Astrocyte of the spinal cord (primary cell): ENCODE results near the gene ZNRF1.

Experiments
- DNase-seq: peaks from one replicate; pipeline ENCODE4 v3.0.0; 2011; ENCODE audit warnings: low read depth, low spot score
- H3K4me3 ChIP-seq: 2 replicates; pipeline ENCODE4 v1.5.1; 2011; ENCODE audit warnings: low read depth, mild to moderate bottlenecking, low read length, moderate library complexity
- CTCF ChIP-seq: IDR thresholded peaks from 2 replicates; pipeline ENCODE4 v1.5.1; 2012; ENCODE audit warnings: low read depth, mild to moderate bottlenecking, low read length, inconsistent platforms
- in situ Hi-C: cut with HindIII; loops from 2 replicates; pipeline ENCODE4 v1.10.0; 2017; ENCODE audit warnings: low sequenced_read_pairs

Gene ZNRF1

GRCh38 chr16:75072239-75072947 lies 73.6 kb downstream of the ZNRF1 start:
- TF ChIP-seq CTCF = no peak
- in situ Hi-C loops = no loop called here
- H3K4me3 ChIP-seq = no peak overlapping the region
- no peak for DNase-seq

GRCh38 chr16:75073545-75074303 lies 74.9 kb downstream of the ZNRF1 start:
- in situ Hi-C loops = no loop called here
- DNase-seq = peak; percentile 40
- no peak overlapping the region for H3K4me3 ChIP-seq
- no peak for TF ChIP-seq CTCF

DNA sequence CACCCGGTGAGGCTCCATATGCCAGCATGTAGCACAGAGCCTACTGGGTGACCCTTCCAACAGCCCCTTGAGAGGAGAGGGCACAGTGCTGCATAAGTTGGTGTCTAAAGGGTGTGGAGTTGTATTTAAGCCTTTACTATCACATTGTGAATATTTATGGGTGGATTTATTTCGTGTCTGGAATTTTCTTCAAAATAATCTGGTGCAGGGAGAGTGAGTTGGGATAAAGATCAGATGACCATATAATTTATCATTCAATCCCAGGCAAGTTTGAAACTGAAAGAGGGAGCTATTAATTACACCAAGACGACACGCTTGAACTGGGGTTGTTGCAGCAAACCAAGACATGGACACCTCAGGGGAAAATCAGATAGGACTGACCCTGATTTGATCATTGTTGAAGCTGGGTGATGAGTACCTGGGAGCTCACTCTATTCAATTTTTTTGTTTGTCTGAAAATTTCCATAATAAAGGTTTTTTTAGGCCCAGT lies 75.5 kb downstream of the ZNRF1 start:
- no peak for DNase-seq
- in situ Hi-C loops = no loop called here
- no peak overlapping the region for H3K4me3 ChIP-seq
- no peak for TF ChIP-seq CTCF

DNA sequence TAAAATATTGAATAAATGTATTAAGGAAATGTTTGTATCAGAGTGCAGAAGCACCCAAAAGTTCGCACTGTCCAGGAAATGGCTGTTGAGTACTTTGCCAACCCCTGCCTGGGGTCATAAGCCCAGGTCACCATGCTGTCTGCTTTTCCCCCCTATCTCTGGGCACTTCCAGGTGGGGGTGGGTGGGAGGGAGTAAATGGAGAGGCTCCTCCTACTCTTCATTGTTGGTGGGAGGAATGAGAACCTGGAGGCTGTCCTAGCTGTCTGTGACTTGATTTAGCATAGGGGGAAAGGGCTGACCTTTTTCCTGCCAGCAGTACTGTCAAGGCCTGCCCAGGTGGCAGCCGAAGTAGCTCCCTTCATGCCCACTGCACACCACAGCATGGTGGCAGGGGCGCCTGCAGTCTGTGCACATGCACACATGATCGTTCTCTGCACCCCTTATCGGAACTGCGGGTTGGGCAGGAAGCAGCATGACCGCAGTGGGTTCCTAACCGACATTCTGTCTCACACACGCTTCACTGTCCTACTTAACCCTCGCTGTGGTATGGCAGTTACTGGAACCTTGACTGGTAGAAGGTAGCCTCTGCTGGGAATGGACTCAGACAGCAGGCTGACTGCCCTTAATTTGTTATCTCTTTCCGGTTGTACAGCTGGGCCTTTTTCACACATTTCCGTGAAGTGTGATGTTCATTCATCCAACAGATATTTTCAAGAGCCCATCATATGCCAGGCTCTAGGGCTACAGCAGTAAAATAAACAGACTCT lies 76.3 kb downstream of the ZNRF1 start:
- no peak for DNase-seq
- in situ Hi-C loops = no loop called here
- H3K4me3 ChIP-seq = no peak overlapping the region
- no peak for TF ChIP-seq CTCF

DNA sequence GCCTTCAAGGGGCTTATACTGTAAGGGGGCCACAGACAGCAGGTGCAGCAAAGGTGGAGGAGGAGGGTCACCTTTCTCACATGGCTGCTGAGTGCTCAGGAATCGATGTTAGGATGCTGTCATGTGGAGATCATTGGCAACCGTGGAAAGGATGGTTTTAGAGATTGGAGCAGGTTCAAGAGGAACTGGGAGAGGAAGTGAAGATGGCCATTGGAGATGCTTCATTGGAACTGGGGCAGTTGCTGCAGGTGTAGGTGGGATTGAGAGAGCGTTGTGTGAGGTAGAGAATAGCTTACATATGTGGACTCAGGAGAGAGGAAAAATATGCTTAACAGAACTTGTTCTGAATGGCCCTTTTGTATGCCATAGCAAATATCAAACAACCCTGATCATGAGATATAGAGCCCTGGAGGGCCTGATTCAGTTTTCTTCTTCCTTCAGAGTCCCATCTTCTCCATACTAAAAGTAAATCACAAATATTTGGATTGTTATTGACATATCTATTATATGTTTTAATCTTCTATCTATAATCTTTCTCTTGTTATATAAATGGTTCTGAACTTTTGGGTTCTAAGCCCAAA lies 77.0 kb downstream of the ZNRF1 start:
- no peak for TF ChIP-seq CTCF
- in situ Hi-C loops = no loop called here
- H3K4me3 ChIP-seq = no peak overlapping the region
- no peak for DNase-seq

- H3K4me3 ChIP-seq = no peak overlapping the region
- DNase-seq = no peak
- TF ChIP-seq CTCF = no peak
- in situ Hi-C loops = no loop called here
These were observed 80.1 kb downstream of the ZNRF1 start for GRCh38 chr16:75078886-75079285.
